GM13977 (cell line): ENCODE data around the gene DGAT2.

Experiments
- DNase-seq: peaks from one replicate; pipeline ENCODE4 v3.0.0; 2012; ENCODE audit warnings: low spot score
- in situ Hi-C: fragments of 300-500 bp; cut with MboI; formaldehyde crosslinking; loops from one replicate; pipeline ENCODE4 v1.12.0; 2022; ENCODE audit warnings: low sequenced_read_pairs, low pct_unique_long_range_greater_than_20kb, mixed read lengths, inconsistent platforms; ENCODE audit not compliant: unreplicated experiment
- TF ChIP-seq, protein P1 (sequence below): IDR thresholded peaks from 2 replicates; pipeline ENCODE4 v1.5.1; 2012; ENCODE audit warnings: mild to moderate bottlenecking, control low read depth; ENCODE audit not compliant: insufficient read depth; ENCODE audit errors: extremely low read depth, missing control alignments

DGAT2 gene

DNA sequence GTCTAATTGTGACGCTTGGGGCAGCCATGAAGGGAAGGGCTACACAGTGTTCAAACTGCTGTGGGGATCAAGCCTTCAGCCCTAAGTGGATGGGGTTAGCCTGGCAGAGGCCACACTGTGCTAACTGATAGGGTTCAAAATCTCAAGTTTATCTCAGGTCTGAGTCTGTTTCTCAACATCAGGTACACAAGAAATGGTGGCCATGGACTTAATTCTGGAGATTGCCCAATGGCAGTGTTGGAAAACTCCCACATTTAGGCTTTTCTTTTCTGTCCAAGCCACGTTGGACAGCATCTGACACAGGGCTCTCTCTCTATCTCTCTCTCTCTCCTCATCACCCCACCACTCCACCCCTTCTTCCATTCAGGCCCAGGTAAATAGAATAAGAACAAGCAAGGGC lies 10.9 kb upstream of the DGAT2 start:
- TF ChIP-seq, protein P1, sequence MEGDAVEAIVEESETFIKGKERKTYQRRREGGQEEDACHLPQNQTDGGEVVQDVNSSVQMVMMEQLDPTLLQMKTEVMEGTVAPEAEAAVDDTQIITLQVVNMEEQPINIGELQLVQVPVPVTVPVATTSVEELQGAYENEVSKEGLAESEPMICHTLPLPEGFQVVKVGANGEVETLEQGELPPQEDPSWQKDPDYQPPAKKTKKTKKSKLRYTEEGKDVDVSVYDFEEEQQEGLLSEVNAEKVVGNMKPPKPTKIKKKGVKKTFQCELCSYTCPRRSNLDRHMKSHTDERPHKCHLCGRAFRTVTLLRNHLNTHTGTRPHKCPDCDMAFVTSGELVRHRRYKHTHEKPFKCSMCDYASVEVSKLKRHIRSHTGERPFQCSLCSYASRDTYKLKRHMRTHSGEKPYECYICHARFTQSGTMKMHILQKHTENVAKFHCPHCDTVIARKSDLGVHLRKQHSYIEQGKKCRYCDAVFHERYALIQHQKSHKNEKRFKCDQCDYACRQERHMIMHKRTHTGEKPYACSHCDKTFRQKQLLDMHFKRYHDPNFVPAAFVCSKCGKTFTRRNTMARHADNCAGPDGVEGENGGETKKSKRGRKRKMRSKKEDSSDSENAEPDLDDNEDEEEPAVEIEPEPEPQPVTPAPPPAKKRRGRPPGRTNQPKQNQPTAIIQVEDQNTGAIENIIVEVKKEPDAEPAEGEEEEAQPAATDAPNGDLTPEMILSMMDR: no peak
- in situ Hi-C loops: no loop called here

DNA sequence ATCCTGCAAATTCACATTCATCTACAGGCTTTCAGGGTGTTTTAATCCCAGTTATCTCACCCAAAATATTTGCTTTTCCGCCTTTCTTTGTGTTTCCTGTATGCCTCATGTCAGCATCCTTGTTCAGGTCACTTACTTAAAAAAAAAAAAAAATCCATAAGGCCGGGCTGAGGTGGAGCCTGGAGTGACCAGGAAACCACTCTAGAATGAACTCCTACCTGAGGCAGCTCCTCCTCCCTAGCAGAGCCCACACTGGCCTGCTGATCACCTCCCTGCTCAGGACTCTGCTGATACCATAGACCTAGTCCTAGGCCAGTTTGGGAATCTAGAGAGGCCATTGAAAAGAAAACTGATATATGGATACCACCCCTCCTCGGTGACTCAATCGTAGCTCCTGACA lies 8.7 kb upstream of the DGAT2 start:
- in situ Hi-C loops: no loop called here
- TF ChIP-seq, protein P1: no peak
- no peak for DNase-seq

More for the DNA sequence above, 10.9 kb upstream of the DGAT2 start:
- no peak for DNase-seq

DNA sequence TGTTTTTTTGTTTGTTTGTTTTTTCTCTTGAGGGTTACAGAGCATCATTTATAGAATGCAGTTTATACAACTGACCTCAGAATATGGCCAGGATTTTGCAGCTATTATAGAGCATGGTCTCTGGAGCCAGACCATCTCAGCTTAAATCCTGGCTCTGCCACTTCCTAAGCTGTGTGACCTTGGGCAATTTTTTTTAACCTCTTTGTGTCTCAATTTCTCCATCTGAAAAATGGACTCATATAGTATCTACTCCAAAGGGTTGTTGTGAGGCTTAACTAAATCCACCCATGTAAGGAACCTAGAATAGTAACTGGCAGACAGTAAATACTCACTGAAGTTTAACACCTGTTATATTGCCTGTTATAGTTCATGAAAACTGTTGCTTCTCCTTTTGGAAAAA lies 8.3 kb upstream of the DGAT2 start:
- TF ChIP-seq, protein P1: no peak
- in situ Hi-C loops: no loop called here
- DNase-seq: no peak

DNA sequence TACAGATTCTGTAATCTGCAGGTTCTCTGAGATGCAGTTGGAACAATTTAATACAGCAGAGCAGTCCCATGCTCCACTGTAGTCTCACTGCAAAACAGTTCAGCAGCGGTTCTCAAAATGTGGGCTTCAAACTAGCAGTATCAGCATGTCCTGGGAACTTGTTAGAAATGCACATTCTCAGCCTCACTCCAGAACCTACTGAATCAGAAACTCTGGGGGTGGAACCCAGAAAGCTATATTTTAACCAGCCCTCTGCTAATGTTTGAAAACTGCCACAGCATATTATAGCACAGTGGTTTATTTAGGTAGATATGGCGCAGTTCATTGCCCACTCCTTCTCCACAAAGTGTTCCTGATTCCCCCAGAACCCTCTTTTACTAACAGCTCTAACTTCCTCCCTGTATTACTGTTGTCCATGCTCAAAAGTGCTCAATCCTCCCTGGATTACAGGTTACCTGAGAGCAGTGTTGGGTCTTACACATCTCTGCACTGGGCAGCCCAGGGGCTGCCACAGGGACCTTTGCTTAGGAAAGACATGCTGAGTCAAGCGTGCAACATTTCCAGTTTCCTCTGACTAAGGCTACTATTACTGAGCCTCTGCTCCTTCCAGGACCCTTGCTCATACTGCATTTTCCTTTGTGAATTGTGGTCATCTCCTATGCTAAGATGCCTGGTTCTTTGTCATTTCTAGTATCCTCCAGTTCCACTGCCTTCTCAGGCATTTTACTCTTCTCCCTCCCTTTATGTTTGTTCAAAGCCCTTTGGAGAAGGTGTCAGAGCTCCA lies 7.7 kb upstream of the DGAT2 start:
- TF ChIP-seq, protein P1: no peak
- no peak for DNase-seq
- in situ Hi-C loops: no loop called here

DNA sequence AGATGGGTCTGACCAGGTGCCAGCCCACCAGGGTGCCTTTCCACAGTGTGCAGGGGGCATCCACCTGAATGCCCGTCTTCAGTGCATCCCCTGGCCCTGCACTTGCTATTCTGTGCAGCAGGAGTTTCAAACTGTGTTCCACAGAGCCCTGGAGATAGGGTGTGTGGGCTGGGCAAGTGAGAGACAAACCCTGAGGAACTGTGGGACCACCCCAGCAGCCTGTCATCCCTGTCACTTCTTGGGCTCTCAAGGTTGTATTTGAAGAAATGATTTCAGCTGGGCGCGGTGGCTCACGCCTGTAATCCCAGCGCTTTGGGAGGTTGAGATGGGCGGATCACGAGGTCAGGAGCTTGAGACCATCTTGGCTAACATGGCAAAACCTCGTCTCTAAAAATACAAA lies 6.4 kb upstream of the DGAT2 start:
- in situ Hi-C loops: no loop called here
- TF ChIP-seq, protein P1: no peak
- no peak for DNase-seq

DNA sequence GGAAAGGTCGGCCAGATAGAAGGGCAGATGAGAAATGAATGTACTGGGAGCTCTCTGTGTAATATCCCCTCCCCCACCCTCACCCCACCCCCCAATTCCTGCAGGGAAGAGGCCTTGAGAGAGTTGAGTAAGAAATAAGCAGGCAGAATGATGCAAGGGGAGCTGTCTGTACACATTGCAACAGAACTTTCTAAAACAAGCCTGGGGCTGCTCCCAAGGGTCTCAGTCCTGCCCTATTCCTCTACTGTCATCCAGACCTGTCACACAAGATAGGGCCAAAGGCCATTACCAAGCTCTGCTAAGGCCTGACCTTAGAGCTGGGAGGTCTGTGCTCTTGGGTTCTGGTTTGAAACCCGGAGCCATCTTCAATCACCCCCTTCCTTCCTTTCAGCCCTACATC lies 5.7 kb upstream of the DGAT2 start:
- TF ChIP-seq, protein P1: no peak
- in situ Hi-C loops: no loop called here
- DNase-seq: no peak
